ENCODE data around the gene RAB5IF. TPM values are rescaled to one million over a fixed set of nuclear protein-coding genes. Genes with fewer than 3 reads are reported as not detected.

RAB5IF gene
- total RNA-seq, 1 donor from 2014 or later, result 64.3 TPM

DNA sequence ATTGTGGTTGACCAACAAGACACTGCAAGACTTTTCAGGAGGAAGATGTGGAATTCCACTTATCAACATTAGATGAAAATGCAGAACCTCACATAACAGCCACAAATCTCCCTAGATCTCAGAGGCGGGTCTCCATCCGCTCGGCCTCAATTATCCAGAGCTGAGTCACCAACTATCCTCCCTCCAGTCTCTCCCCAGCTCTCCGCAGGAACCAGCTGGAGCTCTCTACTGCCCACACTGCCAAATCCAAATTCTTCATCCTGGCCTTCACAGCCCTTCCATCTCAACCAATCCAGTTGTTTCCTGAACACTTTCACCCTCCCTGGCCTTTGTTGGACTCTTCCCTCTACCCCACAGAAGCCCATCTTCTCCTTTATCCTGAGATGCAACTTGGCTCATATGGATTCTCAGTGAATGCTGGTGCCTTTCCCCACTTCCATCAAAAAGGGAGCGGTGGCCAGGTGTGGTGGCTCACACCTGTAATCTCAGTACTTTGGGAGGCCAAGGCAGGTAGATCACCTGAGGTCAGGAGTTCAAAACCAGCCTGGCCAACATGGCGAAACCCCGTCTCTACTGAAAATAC, 35.6 kb upstream of the RAB5IF start:
- peaks cover 2% of the 10 kb centered on the region for H3K9me3 ChIP-seq
- no peak for DNase-seq (ENCODE audit: extremely low spot score in 2 of 2)
- no peaks in the 10 kb centered on the region for H3K27me3 ChIP-seq
- no peak for TF ChIP-seq POLR2A (IDR thresholded peaks at IDR 0.05)
- no peak for TF ChIP-seq POLR2AphosphoS5 (IDR thresholded peaks at IDR 0.05; ENCODE audit: insufficient read depth in 1 of 2, low read depth in 1 of 2)
- TF ChIP-seq, protein P1, sequence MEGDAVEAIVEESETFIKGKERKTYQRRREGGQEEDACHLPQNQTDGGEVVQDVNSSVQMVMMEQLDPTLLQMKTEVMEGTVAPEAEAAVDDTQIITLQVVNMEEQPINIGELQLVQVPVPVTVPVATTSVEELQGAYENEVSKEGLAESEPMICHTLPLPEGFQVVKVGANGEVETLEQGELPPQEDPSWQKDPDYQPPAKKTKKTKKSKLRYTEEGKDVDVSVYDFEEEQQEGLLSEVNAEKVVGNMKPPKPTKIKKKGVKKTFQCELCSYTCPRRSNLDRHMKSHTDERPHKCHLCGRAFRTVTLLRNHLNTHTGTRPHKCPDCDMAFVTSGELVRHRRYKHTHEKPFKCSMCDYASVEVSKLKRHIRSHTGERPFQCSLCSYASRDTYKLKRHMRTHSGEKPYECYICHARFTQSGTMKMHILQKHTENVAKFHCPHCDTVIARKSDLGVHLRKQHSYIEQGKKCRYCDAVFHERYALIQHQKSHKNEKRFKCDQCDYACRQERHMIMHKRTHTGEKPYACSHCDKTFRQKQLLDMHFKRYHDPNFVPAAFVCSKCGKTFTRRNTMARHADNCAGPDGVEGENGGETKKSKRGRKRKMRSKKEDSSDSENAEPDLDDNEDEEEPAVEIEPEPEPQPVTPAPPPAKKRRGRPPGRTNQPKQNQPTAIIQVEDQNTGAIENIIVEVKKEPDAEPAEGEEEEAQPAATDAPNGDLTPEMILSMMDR (IDR thresholded peaks at IDR 0.05), result no peak
- H3K36me3 ChIP-seq, result no peaks in the 10 kb centered on the region
- no peak overlapping the region for H3K4me3 ChIP-seq
- intact Hi-C loops (cut with DNase I), result loop anchor here (10.0 kb wide), 1 partner anchor 295 kb away; a partner anchor contains a TSS
- peaks cover 15% of the 10 kb centered on the region for H3K4me1 ChIP-seq
- H3K27ac ChIP-seq, result no peak overlapping the region

GRCh38 chr20:36571564-36572504, 33.7 kb upstream of the RAB5IF start:
- TF ChIP-seq, protein P1 (IDR thresholded peaks at IDR 0.05), result no peak
- TF ChIP-seq POLR2A (IDR thresholded peaks at IDR 0.05) (no peak), POLR2AphosphoS5 (IDR thresholded peaks at IDR 0.05; ENCODE audit: insufficient read depth in 1 of 2, low read depth in 1 of 2) (no peak)
- Histone ChIP-seq H3K4me3 (no peak overlapping the region), H3K4me1 (peaks cover 29% of the 10 kb centered on the region), H3K27me3 (no peaks in the 10 kb centered on the region), H3K9me3 (no peaks in the 10 kb centered on the region), H3K27ac (peak overlapping the region; percentile 98), H3K36me3 (no peaks in the 10 kb centered on the region)
- intact Hi-C loops (cut with DNase I), result loop anchor here (2.0 to 10.0 kb wide), 2 partner anchors 21 to 293 kb away; a partner anchor contains a TSS
- DNase-seq (ENCODE audit: extremely low spot score in 2 of 2), result no peak

GRCh38 chr20:36572701-36573102, 32.9 kb upstream of the RAB5IF start:
- intact Hi-C loops (cut with DNase I), result loop anchor here (2.0 to 10.0 kb wide), 2 partner anchors 22 to 292 kb away; a partner anchor contains a TSS
- DNase-seq (ENCODE audit: extremely low spot score in 2 of 2), result no peak
- peak overlapping the region; percentile 98 for H3K27ac ChIP-seq

DNA sequence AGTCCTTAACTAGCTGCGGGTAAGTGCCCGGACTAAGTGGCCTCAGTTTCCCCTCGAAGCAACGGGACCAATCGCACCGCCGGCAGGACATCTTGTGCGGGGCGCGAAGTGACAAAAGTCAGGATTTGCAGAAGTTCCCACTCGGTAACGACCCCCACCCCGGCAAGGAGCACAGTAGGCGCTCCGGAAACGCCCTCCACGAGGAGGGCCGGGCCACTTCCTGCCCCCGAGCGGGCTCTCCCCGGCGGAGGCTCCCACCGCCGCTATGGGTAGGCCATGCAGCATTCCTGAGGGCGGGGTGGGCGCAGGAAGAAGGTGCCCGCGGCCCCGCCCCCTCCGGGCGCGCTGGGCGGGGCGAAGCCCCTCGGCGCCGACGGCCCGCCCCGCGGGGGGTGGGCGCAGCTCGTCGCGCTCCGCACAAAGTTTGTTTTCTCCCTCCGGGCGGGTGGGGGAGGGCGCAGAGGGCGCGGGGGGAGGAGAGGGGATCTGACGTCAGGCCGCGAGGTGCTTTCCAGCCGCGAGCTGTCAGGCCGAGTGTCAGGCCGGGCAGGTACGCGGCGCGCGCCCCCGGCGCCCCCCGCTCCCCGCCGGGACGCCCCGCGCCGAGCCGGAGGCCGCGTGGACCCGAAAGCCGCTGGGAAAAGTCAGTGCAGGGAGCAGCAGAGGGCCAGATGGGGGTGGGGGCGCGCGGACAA, 32.3 kb upstream of the RAB5IF start, which contains the start of gene TGIF2:
TSS of gene TGIF2 (plus strand) at position 495 of the 695 bp plus-strand sequence. CDS start 5,178 bp downstream, outside the sequence.
- Histone ChIP-seq H3K9me3 (no peaks in the 10 kb centered on the region), H3K27me3 (no peaks in the 10 kb centered on the region), H3K4me1 (peaks cover 29% of the 10 kb centered on the region), H3K4me3 (peak within 1 kb of the TSS; percentile 61 to 83), H3K27ac (peak within 1 kb of the TSS; percentile 98), H3K36me3 (no peaks in the 10 kb centered on the region)
- TF ChIP-seq POLR2A (IDR thresholded peaks at IDR 0.05) (peak in 1 of 2 donors; percentile 63), POLR2AphosphoS5 (IDR thresholded peaks at IDR 0.05; ENCODE audit: insufficient read depth in 1 of 2, low read depth in 1 of 2) (peak in 1 of 2 donors; percentile 83)
- TF ChIP-seq, protein P1 (IDR thresholded peaks at IDR 0.05), result no peak
- intact Hi-C loops (cut with DNase I), result loop anchor here (2.0 to 10.0 kb wide), 2 partner anchors 22 to 292 kb away; a partner anchor contains a TSS
- DNase-seq (ENCODE audit: extremely low spot score in 2 of 2), result no peak

More at GRCh38 chr20:36572701-36573102, 32.9 kb upstream of the RAB5IF start:
- no peak for TF ChIP-seq POLR2A (IDR thresholded peaks at IDR 0.05)
- TF ChIP-seq POLR2AphosphoS5 (IDR thresholded peaks at IDR 0.05; ENCODE audit: insufficient read depth in 1 of 2, low read depth in 1 of 2), result no peak
- TF ChIP-seq, protein P1 (IDR thresholded peaks at IDR 0.05), result no peak
- Histone ChIP-seq H3K4me1 (peaks cover 29% of the 10 kb centered on the region), H3K27me3 (no peaks in the 10 kb centered on the region), H3K36me3 (no peaks in the 10 kb centered on the region), H3K9me3 (no peaks in the 10 kb centered on the region), H3K4me3 (peak overlapping the region; percentile 61 to 83)

All from vagina (tissue), 2 donors.